Hepatocyte (in vitro differentiated cells): Measurements from ENCODE around the gene NRL.

Experiments
- EZH2 ChIP-seq: fragments of 200-600 bp; sonication (generic); IDR thresholded peaks from 2 replicates; pipeline ENCODE4 v1.6.1; 2016; ENCODE audit warnings: antibody characterized with exemption, mild to moderate bottlenecking, borderline replicate concordance
- EZH2phosphoT487 ChIP-seq: fragments of 200-600 bp; sonication (generic); IDR thresholded peaks from one replicate; pipeline ENCODE4 v1.6.1; 2018; ENCODE audit warnings: antibody characterized with exemption, mild to moderate bottlenecking, low read depth, moderate library complexity; ENCODE audit not compliant: unreplicated experiment, severe bottlenecking
- TF ChIP-seq, protein P1 (sequence below): fragments of 200-600 bp; sonication (generic); IDR thresholded peaks from 2 replicates; pipeline ENCODE4 v1.5.1; 2016; ENCODE audit warnings: antibody characterized with exemption, mild to moderate bottlenecking; ENCODE audit not compliant: poor library complexity

DNA sequence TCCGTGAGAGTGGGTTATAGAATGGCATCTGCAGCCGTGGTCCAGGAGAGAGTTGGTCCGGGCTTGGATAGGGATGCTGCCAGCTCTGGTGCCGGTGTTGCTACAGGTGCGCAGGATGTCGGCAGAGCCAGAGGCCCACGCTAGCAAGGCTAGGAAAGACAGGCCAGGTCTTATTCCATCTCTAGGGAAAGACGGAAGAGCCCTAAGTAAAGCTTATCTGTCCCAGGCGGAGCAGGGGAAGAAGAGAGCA, 20.8 kb upstream of the NRL start:
- TF ChIP-seq, protein P1, sequence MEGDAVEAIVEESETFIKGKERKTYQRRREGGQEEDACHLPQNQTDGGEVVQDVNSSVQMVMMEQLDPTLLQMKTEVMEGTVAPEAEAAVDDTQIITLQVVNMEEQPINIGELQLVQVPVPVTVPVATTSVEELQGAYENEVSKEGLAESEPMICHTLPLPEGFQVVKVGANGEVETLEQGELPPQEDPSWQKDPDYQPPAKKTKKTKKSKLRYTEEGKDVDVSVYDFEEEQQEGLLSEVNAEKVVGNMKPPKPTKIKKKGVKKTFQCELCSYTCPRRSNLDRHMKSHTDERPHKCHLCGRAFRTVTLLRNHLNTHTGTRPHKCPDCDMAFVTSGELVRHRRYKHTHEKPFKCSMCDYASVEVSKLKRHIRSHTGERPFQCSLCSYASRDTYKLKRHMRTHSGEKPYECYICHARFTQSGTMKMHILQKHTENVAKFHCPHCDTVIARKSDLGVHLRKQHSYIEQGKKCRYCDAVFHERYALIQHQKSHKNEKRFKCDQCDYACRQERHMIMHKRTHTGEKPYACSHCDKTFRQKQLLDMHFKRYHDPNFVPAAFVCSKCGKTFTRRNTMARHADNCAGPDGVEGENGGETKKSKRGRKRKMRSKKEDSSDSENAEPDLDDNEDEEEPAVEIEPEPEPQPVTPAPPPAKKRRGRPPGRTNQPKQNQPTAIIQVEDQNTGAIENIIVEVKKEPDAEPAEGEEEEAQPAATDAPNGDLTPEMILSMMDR, result no peak
- TF ChIP-seq EZH2 (no peak), EZH2phosphoT487 (no peak)
